Lower leg skin (tissue), 4 donors: ENCODE results near the gene MOGAT2. TPM values are rescaled to one million over a fixed set of nuclear protein-coding genes. Genes with fewer than 3 reads are reported as not detected.
A peak's percentile ranks its signal among the peaks of the same experiment; 100 is the strongest.

Experiments
- DNase-seq, 2 donors: peaks; one replicate each; pipeline ENCODE4 v3.0.0-alpha.2; 2019; ENCODE audit warnings: low spot score in 2 of 2
- H3K4me3 ChIP-seq: fragments of 200-600 bp; sonication (generic); 2 replicates; pipeline ENCODE4 v1.5.1; 2017; ENCODE audit warnings: mild to moderate bottlenecking, low read depth; ENCODE audit not compliant: poor library complexity, severe bottlenecking
- CTCF ChIP-seq, 3 donors: fragments of 450-650 bp; IDR thresholded peaks; one replicate each; pipeline ENCODE4 v1.5.1; 2016; ENCODE audit warnings: antibody characterized with exemption in 3 of 3, mild to moderate bottlenecking in 3 of 3, moderate library complexity in 2 of 3
- POLR2A ChIP-seq, 2 donors: fragments of 450-650 bp; IDR thresholded peaks; one replicate each; pipeline ENCODE4 v1.6.1; 2016 to 2017; ENCODE audit warnings: antibody characterized with exemption in 2 of 2, mild to moderate bottlenecking in 1 of 2, moderate library complexity in 1 of 2
- WGBS, 2 donors: methylation state at CpG; one replicate each; pipeline ENCODE4 v1.1.5; 2018; 5-methylcytosine and 5-hydroxymethylcytosine counted together
- intact Hi-C: fragments of 100-400 bp; cut with DNase I; formaldehyde crosslinking; loops from one replicate; pipeline ENCODE4 v1.15.0; 2023; ENCODE audit warnings: low total_unique reads
- total RNA-seq, 4 donors: library from RNA; depleted of rRNA; stranded (reverse); fragments of >200 nt; gene quantifications; one replicate each; pipeline ENCODE4 v1.1.0, GENCODE V29; 2016

The MOGAT2 gene
- total RNA-seq, 4 donors from 2014 or later: 0.21 to 12.6 (median 3.0) TPM

- intact Hi-C loops: no loop called here
- H3K4me3 ChIP-seq: no peak overlapping the region
- 88 to 91% methylated on average over 9 of the region's 9 CpGs for whole genome bisulfite sequencing, 2 donors
- DNase-seq: no peak
- TF ChIP-seq POLR2A (IDR thresholded peaks at IDR 0.05) (no peak), CTCF (IDR thresholded peaks at IDR 0.05) (no peak)
Observed at GRCh38 chr11:75722669-75723042, 5.0 kb downstream of the MOGAT2 start.

GRCh38 chr11:75725547-75726320, 8.1 kb downstream of the MOGAT2 start:
- intact Hi-C loops: no loop called here
- DNase-seq: no peak
- no peak for TF ChIP-seq CTCF (IDR thresholded peaks at IDR 0.05)
- TF ChIP-seq POLR2A (IDR thresholded peaks at IDR 0.05): no peak
- H3K4me3 ChIP-seq: no peak overlapping the region
- 85 to 88% methylated on average over 13 of the region's 13 CpGs for WGBS, 2 donors

- TF ChIP-seq POLR2A (IDR thresholded peaks at IDR 0.05): no peak
- no peak for TF ChIP-seq CTCF (IDR thresholded peaks at IDR 0.05)
- WGBS, 2 donors: 80 to 90% methylated on average over 2 of the region's 2 CpGs
- H3K4me3 ChIP-seq: no peak overlapping the region
- no peak for DNase-seq
- intact Hi-C loops: no loop called here
Observed at GRCh38 chr11:75728992-75729391, 11.4 kb downstream of the MOGAT2 start.

- intact Hi-C loops: no loop called here
- no peak for TF ChIP-seq CTCF (IDR thresholded peaks at IDR 0.05)
- no peak for TF ChIP-seq POLR2A (IDR thresholded peaks at IDR 0.05)
Observed at GRCh38 chr11:75731095-75731494, 13.5 kb downstream of the MOGAT2 start.

GRCh38 chr11:75733071-75733430, 15.4 kb downstream of the MOGAT2 start:
- intact Hi-C loops: no loop called here
- TF ChIP-seq POLR2A (IDR thresholded peaks at IDR 0.05) (no peak), CTCF (IDR thresholded peaks at IDR 0.05) (no peak)
- 94 to 95% methylated on average over 8 of the region's 8 CpGs for WGBS, 2 donors
- H3K4me3 ChIP-seq: no peak overlapping the region
- peak in 1 of 2 donors; percentile 32 for DNase-seq

More at GRCh38 chr11:75731095-75731494, 13.5 kb downstream of the MOGAT2 start:
- peak in 1 of 2 donors; percentile 26 for DNase-seq
- WGBS, 2 donors: 85 to 93% methylated on average over 5 of the region's 5 CpGs
- H3K4me3 ChIP-seq: no peak overlapping the region
